Dermis microvascular lymphatic vessel endothelial cell (primary cell): ENCODE results near the gene KIR3DL1. TPM values are rescaled to one million over a fixed set of nuclear protein-coding genes. Genes with fewer than 3 reads are reported as not detected.
"Not testable (repeated sequence)": the region's sequence is repeated elsewhere in the genome, so short reads cannot be mapped to it uniquely, and the experiment has no call there.

Experiments used
- DNase-seq, 2 donors: peaks; one replicate each; pipeline versions ENCODE4 v3.0.0 to v3.0.0-alpha.2; 2010; ENCODE audit warnings: low read depth in 2 of 2
- total RNA-seq: library from RNA; depleted of rRNA; stranded (reverse); fragments of >200 nt; gene quantifications from 2 replicates; pipeline ENCODE4 v1.2.1, GENCODE V29; 2014

KIR3DL1 gene
- total RNA-seq, 1 donor from 2014 or later: not detected

DNA sequence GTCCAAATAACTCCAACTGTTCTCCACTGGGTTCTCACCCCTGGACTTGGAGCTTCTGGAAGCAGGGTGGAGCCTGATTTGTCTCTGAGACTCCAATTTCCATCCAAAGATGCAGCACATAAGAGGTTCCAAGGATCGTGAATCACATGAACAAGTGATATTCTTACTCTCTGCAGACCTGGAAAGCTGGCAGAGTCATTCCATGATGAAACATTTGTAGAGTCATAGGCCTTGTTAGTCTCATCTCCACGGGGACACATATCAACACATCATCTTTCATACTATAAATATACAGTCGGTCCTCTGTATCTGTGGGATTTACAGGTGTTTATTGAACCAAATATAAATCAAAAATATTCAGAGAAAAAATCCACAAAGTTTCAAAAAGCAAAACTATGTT is 1.7 kb upstream of the KIR3DL1 start:
- DNase-seq: not testable (repeated sequence)

GRCh38 chr19:54817670-54818536 is 1.6 kb downstream of the KIR3DL1 start:
- DNase-seq: no peak

- not testable (repeated sequence) for DNase-seq
Measured at GRCh38 chr19:54824416-54824815, 8.1 kb downstream of the KIR3DL1 start.

DNA sequence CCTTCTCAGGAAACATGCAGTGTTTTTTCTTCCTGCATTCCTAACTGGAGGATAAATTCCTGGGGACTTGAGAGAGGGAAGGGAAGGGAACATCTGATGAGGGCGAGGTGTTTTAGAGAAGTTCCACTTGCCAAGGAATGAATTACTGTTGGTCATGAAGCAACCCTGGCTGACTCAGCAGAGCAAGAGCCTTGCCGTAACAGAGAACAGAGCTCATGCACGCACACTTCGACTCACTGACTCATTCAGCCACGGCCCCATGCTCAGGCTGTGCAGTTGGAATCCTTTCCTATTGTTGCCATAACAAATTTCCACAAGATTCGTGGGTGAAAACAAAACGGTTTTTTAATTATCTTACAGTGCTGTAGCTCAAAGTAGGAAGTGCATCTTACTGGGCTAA is 9.1 kb downstream of the KIR3DL1 start:
- DNase-seq: not testable (repeated sequence)

- not testable (repeated sequence) for DNase-seq
Measured at GRCh38 chr19:54828064-54828463, 11.8 kb downstream of the KIR3DL1 start.

GRCh38 chr19:54832496-54832895 is 16.2 kb downstream of the KIR3DL1 start, which contains the start of gene KIR2DS4:
KIR2DS4 (plus strand) TSS chr19:54832676.
- not testable (repeated sequence) for DNase-seq

DNA sequence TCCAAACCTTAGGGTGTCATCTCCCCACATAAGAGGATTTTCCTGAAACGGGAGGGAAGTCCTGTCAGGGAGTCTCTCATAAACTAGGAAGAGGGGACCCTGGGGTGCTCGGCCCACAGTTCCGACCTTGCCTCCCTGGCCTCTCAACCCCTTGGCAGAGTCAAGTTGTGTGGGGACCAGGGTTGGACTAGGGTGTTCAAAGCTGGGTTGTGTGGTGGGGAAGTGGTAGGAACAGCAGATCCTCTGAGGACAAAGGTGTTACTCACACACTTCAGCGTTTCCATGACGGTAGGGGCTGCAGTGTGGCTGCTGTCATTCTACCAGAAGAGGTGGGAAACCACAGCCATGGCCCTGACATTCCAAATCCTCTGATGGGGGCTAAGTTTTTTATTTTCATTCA is 18.9 kb downstream of the KIR3DL1 start:
- not testable (repeated sequence) for DNase-seq

DNA sequence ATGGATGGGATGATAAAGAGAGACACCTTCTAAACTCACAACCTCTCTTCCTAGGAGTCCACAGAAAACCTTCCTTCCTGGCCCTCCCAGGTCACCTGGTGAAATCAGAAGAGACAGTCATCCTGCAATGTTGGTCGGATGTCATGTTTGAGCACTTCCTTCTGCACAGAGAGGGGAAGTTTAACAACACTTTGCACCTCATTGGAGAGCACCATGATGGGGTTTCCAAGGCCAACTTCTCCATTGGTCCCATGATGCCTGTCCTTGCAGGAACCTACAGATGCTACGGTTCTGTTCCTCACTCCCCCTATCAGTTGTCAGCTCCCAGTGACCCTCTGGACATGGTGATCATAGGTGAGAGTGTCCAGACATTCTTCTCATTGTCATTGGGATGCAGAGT is 21.3 kb downstream of the KIR3DL1 start:
- DNase-seq: not testable (repeated sequence)

DNA sequence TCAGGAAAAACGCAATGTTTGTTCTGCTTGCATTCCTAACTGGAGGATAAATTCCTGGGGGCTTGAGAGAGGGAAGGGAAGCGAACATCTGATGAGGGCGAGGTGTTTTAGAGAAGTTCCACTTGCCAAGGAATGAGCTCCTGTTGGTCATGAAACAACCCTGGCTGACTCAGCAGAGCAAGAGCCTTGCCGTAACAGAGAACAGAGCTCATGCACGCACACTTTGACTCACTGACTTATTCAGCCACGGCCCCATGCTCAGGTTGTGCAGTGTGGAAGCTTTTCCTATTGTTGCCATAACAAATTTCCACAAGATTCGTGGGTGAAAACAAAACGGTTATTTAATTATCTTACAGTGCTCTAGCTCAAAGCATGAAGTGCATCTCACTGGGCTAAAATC is 26.9 kb downstream of the KIR3DL1 start:
- DNase-seq: not testable (repeated sequence)

GRCh38 chr19:54850061-54850640 is 33.9 kb downstream of the KIR3DL1 start, which contains the start of gene KIR3DL2:
KIR3DL2 (plus strand) TSS chr19:54850443; CDS start chr19:54850476, 33 bp downstream.
- DNase-seq: not testable (repeated sequence)

DNA sequence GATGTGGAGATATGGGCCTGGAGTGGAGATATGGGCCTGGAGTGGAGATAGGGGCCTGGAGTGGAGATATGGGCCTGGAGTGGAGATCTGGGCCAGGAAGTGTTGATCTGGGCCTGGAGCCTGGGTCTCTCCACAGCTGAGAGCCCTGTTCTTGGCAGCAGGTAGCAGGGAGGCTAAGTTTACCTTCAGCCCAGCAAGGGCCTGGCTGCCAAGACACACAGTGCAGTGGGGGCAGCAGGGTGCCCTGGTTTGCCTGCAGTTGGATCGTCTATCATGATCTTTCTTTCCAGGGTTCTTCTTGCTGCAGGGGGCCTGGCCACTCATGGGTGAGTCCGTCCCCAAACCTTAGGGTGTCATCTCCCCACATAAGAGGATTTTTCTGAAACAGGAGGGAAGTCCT is 34.7 kb downstream of the KIR3DL1 start:
- DNase-seq: no peak

DNA sequence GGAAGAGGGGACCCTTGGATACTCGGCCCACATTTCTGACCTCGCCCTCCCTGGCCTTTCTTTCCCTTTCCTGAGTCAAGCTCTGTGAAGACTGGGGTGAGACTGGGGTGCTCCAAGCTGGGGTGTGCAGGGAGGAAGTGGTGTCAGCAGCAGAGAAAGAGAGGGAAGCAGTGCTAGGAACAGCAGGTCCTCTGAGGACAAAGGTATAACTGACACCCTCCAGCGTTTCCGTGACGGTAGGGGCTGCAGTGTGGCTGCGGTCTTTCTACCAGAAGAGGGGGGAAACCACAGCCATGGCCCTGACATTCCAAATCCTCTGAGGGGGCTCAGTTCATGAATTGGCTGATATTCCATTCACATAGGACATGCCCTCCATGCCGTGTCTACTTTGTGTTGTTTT is 35.1 kb downstream of the KIR3DL1 start:
- no peak for DNase-seq

DNA sequence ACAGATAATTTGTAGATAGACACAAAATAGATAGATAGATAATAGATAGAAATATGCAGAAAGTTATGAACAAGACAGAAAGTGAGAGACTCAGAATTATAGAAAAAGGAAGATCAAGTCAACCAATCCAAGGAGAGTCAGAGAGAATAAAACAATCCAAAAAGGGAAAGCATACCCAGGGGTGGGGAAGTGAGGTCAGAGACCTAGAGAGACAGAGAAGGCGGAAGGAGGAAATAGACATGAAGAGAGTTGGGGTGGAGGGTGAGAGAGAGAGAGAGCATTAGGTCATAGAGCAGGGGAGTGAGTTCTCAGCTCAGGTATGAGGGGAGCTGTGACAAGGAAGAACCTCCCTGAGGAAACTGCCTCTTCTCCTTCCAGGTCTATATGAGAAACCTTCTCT is 39.0 kb downstream of the KIR3DL1 start:
- not testable (repeated sequence) for DNase-seq

GRCh38 chr19:54858476-54858875 is 42.2 kb downstream of the KIR3DL1 start:
- DNase-seq: not testable (repeated sequence)

DNA sequence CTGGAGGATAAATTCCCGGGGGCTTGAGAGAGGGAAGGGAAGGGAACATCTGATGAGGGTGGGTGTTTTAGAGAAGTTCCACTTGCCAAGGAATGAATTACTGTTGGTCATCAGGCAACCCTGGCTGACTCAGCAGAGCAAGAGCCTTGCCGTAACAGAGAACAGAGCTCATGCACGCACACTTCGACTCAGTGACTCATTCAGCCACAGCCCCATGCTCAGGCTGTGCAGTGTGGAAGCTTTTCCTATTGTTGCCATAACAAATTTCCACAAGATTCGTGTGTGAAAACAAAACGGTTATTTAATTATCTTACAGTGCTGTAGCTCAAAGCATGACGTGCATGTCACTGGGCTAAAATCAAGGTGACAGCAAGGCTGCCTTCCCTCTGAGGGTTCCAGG is 43.2 kb downstream of the KIR3DL1 start:
- DNase-seq: not testable (repeated sequence)

DNA sequence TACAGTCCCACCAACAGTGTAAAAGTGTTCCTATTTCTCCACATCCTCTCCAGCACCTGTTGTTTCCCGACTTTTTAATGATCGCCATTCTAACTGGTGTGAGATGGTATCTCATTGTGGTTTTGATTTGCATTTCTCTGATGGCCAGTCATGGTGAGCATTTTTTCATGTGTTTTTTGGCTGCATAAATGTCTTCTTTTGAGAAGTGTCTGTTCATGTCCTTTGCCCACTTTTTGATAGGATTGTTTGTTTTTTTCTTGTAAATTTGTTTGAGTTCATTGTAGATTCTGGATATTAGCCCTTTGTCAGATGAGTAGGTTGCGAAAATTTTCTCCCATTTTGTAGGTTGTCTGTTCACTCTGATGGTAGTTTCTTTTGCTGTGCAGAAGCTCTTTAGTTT is 47.2 kb downstream of the KIR3DL1 start:
- not testable (repeated sequence) for DNase-seq

- no peak for DNase-seq
Measured at GRCh38 chr19:54871696-54872095, 55.4 kb downstream of the KIR3DL1 start.

GRCh38 chr19:54873990-54874389 is 57.7 kb downstream of the KIR3DL1 start, which contains the start of gene FCAR:
FCAR (plus strand) TSS chr19:54874235; CDS start chr19:54874290, 55 bp downstream.
- no peak for DNase-seq

DNA sequence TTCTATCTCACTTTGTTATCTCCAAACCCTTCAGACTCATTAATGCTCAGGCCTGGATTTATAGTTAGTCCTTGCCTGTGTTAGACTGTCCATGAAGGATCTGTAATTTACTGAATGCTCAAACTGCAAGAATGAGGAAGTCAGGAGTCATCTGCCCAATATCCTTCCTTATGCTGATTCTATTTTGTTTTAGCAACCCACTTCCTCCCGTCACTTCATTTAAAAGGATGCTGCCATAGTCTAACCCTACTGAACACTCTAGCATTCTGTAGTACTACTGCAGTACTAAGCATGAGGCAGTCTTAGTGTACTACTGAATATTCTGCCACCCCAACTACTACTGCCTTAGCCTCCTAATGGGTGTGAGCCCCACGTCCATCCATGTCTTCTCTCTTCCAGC is 59.2 kb downstream of the KIR3DL1 start:
- DNase-seq: no peak

DNA sequence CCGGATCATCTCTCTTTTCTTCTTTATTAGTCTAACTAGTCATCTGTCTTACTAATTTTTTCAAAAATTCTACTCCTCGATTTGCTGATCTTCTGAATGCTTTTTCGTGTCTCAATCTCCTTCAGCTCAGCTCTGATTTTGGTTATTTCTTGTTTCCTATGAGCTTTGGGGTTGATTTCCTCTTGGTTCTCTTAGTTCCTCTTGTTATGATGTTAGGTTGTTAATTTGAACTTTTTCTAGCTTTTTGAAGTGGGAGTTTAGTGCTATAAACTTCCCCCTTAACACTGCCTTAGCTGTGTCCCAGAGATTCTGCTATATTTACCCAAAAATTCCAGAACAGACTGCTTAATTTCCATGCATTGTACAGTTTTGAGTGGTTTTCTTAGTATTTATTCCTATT is 61.2 kb downstream of the KIR3DL1 start:
- no peak for DNase-seq
